HEK293 (cell line): ENCODE results near the gene METTL8.

Experiments
- CTCF ChIP-seq: fragments of 450-650 bp; formaldehyde crosslinking; IDR thresholded peaks from 2 replicates; pipeline ENCODE4 v1.5.1; 2016; ENCODE audit warnings: missing biosample characterization, missing genetic modification characterization
- INSM2 ChIP-seq: fragments of 450-650 bp; formaldehyde crosslinking; IDR thresholded peaks from 2 replicates; pipeline ENCODE4 v1.5.1; 2016; ENCODE audit warnings: missing biosample characterization, missing genetic modification characterization

- TF ChIP-seq CTCF (tag by site-specific recombination), result no peak
- TF ChIP-seq INSM2, result no peak
Measured at GRCh38 chr2:171319164-171319810, 114.5 kb downstream of the METTL8 start.
